ENCODE measurements around the gene PGM1. TPM values are rescaled to one million over a fixed set of nuclear protein-coding genes. Genes with fewer than 3 reads are reported as not detected.
"Not testable (repeated sequence)": the region's sequence is repeated elsewhere in the genome, so short reads cannot be mapped to it uniquely, and the experiment has no call there.

Gene PGM1
- total and polyA plus RNA-seq, 9 donors = 33.5 to 105 (median 50.4) TPM

DNA sequence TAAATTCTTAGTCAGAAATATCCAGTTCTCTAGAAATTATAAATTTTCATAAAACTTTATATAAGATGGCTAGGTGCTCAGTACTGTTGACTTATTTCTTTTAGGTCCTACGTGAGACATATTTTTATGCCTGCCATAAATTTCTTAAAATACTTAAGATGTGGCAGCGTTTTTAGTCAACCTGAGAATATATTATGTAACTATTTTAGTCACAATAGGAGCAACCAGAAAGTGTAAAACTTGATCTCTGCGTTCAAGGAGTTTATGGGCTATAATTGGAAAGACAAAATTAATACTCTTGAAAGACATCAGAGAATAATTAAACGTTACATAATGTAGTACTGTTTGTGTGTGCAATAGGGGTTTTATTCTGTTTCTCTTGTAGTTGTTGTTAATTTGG, 24.1 kb upstream of the PGM1 start:
- Histone ChIP-seq H3K9me3 (no peaks in the 10 kb centered on the region), H3K4me3 (no peak overlapping the region), H3K36me3 (no peaks in the 10 kb centered on the region), H3K4me1 (ENCODE audit: insufficient read depth) (no peaks in the 10 kb centered on the region), H3K27ac (no peak overlapping the region), H3K27me3 (no peaks in the 10 kb centered on the region)
- WGBS, 3 donors = 93 to 95% (median 93%) methylated on average over 4 of the region's 4 CpGs
- intact Hi-C loops (cut with DNase I) = no loop called here
- TF ChIP-seq, protein P1, sequence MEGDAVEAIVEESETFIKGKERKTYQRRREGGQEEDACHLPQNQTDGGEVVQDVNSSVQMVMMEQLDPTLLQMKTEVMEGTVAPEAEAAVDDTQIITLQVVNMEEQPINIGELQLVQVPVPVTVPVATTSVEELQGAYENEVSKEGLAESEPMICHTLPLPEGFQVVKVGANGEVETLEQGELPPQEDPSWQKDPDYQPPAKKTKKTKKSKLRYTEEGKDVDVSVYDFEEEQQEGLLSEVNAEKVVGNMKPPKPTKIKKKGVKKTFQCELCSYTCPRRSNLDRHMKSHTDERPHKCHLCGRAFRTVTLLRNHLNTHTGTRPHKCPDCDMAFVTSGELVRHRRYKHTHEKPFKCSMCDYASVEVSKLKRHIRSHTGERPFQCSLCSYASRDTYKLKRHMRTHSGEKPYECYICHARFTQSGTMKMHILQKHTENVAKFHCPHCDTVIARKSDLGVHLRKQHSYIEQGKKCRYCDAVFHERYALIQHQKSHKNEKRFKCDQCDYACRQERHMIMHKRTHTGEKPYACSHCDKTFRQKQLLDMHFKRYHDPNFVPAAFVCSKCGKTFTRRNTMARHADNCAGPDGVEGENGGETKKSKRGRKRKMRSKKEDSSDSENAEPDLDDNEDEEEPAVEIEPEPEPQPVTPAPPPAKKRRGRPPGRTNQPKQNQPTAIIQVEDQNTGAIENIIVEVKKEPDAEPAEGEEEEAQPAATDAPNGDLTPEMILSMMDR (IDR thresholded peaks at IDR 0.05) = no peak
- no peak for TF ChIP-seq EP300 (IDR thresholded peaks at IDR 0.05)
- TF ChIP-seq POLR2A (IDR thresholded peaks at IDR 0.05) = no peak
- no peak for DNase-seq

DNA sequence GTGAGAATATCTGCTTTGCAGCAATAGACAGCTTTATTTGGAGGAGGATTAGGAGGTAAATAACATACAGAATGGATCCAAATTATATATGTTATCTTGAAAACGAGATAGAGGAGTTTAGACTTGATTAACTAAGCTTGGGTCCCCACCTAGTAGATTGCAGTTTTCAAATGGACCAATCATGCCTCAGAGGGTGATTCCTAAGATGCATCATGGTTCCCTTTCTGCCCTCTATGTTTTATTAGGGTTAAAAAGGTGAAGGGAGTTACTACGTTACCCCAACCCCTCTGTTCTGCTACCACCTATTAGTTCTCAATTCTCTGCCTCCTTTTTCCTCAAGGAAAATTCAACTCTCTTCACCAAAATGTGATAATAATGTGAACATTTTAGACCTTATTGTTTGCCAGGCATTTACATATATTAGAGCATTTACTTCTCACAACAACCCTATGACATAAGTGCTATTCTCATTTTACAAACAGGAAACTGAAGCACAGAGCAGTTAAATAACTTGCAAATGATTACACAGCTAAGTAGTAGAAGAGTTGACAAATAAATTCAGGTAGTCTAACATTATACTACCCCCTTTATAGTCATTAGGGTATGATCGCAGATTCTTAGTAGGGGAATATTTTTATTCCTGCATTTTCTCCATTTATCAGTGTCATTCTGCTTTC, 23.4 kb upstream of the PGM1 start:
- 83 to 90% (median 86%) methylated on average over 3 of the region's 3 CpGs for WGBS, 3 donors
- Histone ChIP-seq H3K27ac (no peak overlapping the region), H3K4me3 (no peak overlapping the region), H3K9me3 (no peaks in the 10 kb centered on the region), H3K36me3 (no peaks in the 10 kb centered on the region), H3K27me3 (no peaks in the 10 kb centered on the region), H3K4me1 (ENCODE audit: insufficient read depth) (no peaks in the 10 kb centered on the region)
- no peak for DNase-seq
- TF ChIP-seq EP300 (IDR thresholded peaks at IDR 0.05) = no peak
- no peak for TF ChIP-seq POLR2A (IDR thresholded peaks at IDR 0.05)
- intact Hi-C loops (cut with DNase I) = loop anchor here in 1 of 4 donors (10.0 kb wide), 1 partner anchor 675 kb away; no protein-coding TSS in a partner anchor

DNA sequence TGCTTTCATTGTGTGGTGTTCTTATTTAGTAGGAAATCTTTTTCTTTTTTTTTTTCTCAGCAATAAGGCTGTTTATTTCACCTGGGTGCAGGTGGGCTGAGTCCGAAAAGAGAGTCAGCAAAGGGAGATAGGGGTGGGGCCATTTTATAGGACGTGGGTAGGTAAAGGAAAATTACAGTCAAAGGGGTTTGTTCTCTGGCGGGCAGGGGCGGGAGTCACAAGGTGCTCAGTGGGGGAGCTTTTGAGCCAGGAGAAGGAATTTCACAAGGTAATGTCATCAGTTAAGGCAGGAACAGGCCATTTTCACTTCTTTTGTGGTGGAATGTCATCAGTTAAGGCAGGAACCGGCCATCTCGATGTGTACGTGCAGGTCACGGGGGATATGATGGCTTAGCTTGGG, 20.5 kb upstream of the PGM1 start:
- intact Hi-C loops (cut with DNase I) = loop anchor here in 1 of 4 donors (10.0 kb wide), 1 partner anchor 672 kb away; no protein-coding TSS in a partner anchor
- not testable (repeated sequence) for DNase-seq; H3K27me3 ChIP-seq; H3K4me1 ChIP-seq (ENCODE audit: insufficient read depth); H3K9me3 ChIP-seq; H3K4me3 ChIP-seq; H3K36me3 ChIP-seq; H3K27ac ChIP-seq
- 90 to 94% (median 92%) methylated on average over 8 of the region's 8 CpGs for WGBS, 3 donors

DNA sequence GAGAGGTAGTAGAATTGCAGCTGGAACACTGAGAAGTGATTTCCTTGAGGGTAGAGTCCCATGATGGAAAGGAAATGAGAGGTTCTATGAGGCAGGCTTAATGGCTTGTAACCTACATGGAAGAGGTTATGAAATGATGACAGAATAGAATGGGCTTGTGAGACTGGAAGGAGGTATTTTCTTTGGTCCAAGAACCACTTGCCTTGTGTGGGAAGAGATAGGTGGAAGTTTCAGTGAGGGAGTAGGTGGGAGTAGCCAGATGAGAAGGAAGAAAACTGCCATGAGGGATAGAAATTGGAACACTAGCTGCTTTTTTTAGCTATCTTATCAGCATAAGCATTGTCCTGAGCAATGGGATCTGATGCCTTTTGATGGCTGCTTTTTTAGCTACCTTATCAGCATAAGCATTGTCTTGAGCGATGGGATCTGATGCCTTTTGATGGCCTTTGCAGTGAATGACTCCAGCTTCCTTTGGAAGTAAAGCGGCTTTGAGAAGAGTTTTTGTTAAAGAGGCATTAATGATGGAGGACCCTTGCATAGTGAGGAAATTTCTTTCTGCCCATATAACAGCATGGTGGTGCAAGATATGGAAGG, 18.9 kb upstream of the PGM1 start:
- H3K4me3 ChIP-seq; H3K36me3 ChIP-seq; H3K4me1 ChIP-seq (ENCODE audit: insufficient read depth); DNase-seq; H3K27me3 ChIP-seq; H3K9me3 ChIP-seq; H3K27ac ChIP-seq: not testable (repeated sequence)
- 82 to 88% (median 82%) methylated on average over 2 of the region's 2 CpGs for WGBS, 3 donors
- intact Hi-C loops (cut with DNase I) = loop anchor here in 1 of 4 donors (10.0 kb wide), 1 partner anchor 671 kb away; no protein-coding TSS in a partner anchor

DNA sequence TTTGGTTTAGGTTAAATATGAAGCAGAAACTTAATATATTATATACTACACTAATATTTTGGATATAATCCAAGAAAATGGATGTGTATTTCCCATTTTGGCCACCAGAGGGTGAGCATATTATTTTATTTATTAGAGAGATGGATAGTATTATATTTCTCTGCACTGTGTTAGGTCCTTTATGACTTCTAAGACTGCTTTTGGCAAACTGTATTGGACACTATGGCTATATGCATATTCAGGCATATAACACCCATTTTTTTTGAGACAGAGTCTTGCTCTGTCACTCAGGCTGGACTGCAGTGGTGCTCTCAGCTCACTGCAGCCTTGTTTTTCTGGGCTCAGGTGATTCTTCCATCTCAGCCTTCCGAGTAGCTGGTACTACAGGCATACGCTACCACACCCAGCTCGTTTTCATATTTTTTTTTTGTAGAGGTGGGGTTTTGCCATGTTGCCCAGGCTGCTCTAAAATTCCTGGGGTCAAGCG, 17.8 kb upstream of the PGM1 start:
- H3K9me3 ChIP-seq = no peaks in the 10 kb centered on the region
- H3K36me3 ChIP-seq = no peaks in the 10 kb centered on the region
- H3K27me3 ChIP-seq = no peaks in the 10 kb centered on the region
- DNase-seq = no peak
- H3K4me3 ChIP-seq = no peak overlapping the region
- 69 to 81% (median 71%) methylated on average over 4 of the region's 4 CpGs for WGBS, 3 donors
- intact Hi-C loops (cut with DNase I) = loop anchor here in 1 of 4 donors (10.0 kb wide), 1 partner anchor 669 kb away; no protein-coding TSS in a partner anchor
- TF ChIP-seq POLR2A (IDR thresholded peaks at IDR 0.05) (no peak), EP300 (IDR thresholded peaks at IDR 0.05) (no peak)
- TF ChIP-seq, protein P1 (IDR thresholded peaks at IDR 0.05) = peak; percentile 46 to 59 (median 49)
- H3K27ac ChIP-seq = no peak overlapping the region
- H3K4me1 ChIP-seq (ENCODE audit: insufficient read depth) = no peaks in the 10 kb centered on the region

DNA sequence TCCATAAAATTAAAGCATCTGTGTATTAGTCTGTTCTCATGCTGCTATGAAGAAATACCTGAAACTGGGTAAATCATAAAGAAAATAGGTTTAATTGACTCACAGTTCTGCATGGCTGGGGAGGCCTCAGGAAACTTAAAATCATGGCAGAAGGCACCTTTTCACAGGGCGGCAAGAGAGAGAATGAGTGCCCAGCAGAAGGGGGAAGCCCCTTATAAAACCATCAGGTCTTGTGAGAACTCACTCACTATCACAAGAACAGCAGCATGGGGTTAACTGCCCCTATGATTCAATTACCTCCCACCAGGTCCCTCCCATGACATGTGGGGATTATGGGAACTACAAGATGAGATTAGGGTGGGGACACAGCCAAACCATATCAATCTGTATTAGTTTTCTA, 6.9 kb upstream of the PGM1 start:
- DNase-seq; H3K27ac ChIP-seq; intact Hi-C loops (cut with DNase I); H3K4me1 ChIP-seq (ENCODE audit: insufficient read depth); H3K27me3 ChIP-seq; H3K4me3 ChIP-seq; H3K36me3 ChIP-seq; H3K9me3 ChIP-seq: not testable (repeated sequence)
- WGBS, 3 donors = 97 to 100% (median 98%) methylated on average over 1 of the region's 1 CpG
